Liver (tissue), 9 donors: Measurements from ENCODE around the gene RAB23. TPM values are rescaled to one million over a fixed set of nuclear protein-coding genes. Genes with fewer than 3 reads are reported as not detected.

Experiments
- DNase-seq: peaks from one replicate; pipeline ENCODE4 v3.0.0-alpha.2; 2017; ENCODE audit warnings: low spot score
- H3K27ac ChIP-seq, 2 donors: one replicate each; pipeline ENCODE4 v1.7.0; 2013; ENCODE audit warnings: inconsistent platforms in 2 of 2, low read length in 2 of 2, control low read depth in 1 of 2, low read depth in 1 of 2, mild to moderate bottlenecking in 1 of 2
- H3K27me3 ChIP-seq, 4 donors: one replicate each; pipeline versions ENCODE4 v1.6.1 to v1.7.0; 2013; ENCODE audit warnings: low read length in 3 of 4, inconsistent platforms in 1 of 4, mild to moderate bottlenecking in 1 of 4, moderate library complexity in 1 of 4; ENCODE audit not compliant: control insufficient read depth in 4 of 4, insufficient read depth in 4 of 4
- H3K36me3 ChIP-seq, 4 donors: one replicate each; pipeline versions ENCODE4 v1.6.1 to v1.7.0; 2013; ENCODE audit warnings: low read length in 3 of 4, mild to moderate bottlenecking in 3 of 4, low read depth in 1 of 4, moderate library complexity in 1 of 4; ENCODE audit not compliant: control insufficient read depth in 4 of 4, insufficient read depth in 3 of 4
- H3K4me1 ChIP-seq, 4 donors: one replicate each; pipeline versions ENCODE4 v1.6.1 to v1.7.0; 2013; ENCODE audit warnings: low read length in 3 of 4, mild to moderate bottlenecking in 3 of 4, moderate library complexity in 1 of 4; ENCODE audit not compliant: control insufficient read depth in 4 of 4, insufficient read depth in 4 of 4
- H3K4me3 ChIP-seq, 3 donors: one replicate each; pipeline versions ENCODE4 v1.6.1 to v1.7.0; 2013; ENCODE audit warnings: low read length in 3 of 3, control low read depth in 1 of 3, low read depth in 1 of 3, mild to moderate bottlenecking in 1 of 3
- H3K9ac ChIP-seq, 2 donors: one replicate each; pipeline ENCODE4 v1.7.0; 2013; ENCODE audit warnings: low read length in 2 of 2, mild to moderate bottlenecking in 2 of 2, moderate library complexity in 2 of 2, control low read depth in 1 of 2, low read depth in 1 of 2
- H3K9me3 ChIP-seq, 4 donors: one replicate each; pipeline versions ENCODE4 v1.6.1 to v1.7.0; 2013; ENCODE audit warnings: low read length in 3 of 4; ENCODE audit not compliant: control insufficient read depth in 4 of 4
- ATF3 ChIP-seq: IDR thresholded peaks from 2 replicates; pipeline ENCODE4 v1.6.1; 2016; ENCODE audit warnings: antibody characterized with exemption
- CTCF ChIP-seq: fragments of 150-350 bp; IDR thresholded peaks from 2 replicates; pipeline ENCODE4 v1.5.1; 2017; ENCODE audit warnings: improper control_type of control experiment, low read depth, low read length; ENCODE audit not compliant: missing input control
- EGR1 ChIP-seq, 2 donors: IDR thresholded peaks; 2 replicates each; pipeline ENCODE4 v1.6.1; 2016 to 2018; ENCODE audit warnings: antibody characterized with exemption in 2 of 2, low read depth in 2 of 2
- FOXA1 ChIP-seq: IDR thresholded peaks from 2 replicates; pipeline ENCODE4 v1.6.1; 2016; ENCODE audit warnings: antibody characterized with exemption
- FOXA2 ChIP-seq: IDR thresholded peaks from 2 replicates; pipeline ENCODE4 v1.6.1; 2016; ENCODE audit warnings: antibody characterized with exemption
- GABPA ChIP-seq, 2 donors: IDR thresholded peaks in 1 of 2; conservative IDR thresholded peaks in 1 of 2; 2 replicates each; pipeline ENCODE4 v1.6.1; 2016; ENCODE audit warnings: antibody characterized with exemption in 2 of 2, mild to moderate bottlenecking in 1 of 2, moderate library complexity in 1 of 2
- HNF4A ChIP-seq, 2 donors: conservative IDR thresholded peaks; 2 replicates each; pipeline ENCODE4 v1.6.1; 2016; ENCODE audit warnings: antibody characterized with exemption in 2 of 2, mild to moderate bottlenecking in 2 of 2
- HNF4G ChIP-seq: IDR thresholded peaks from 2 replicates; pipeline ENCODE4 v1.6.1; 2016; ENCODE audit warnings: antibody characterized with exemption
- JUND ChIP-seq, 2 donors: IDR thresholded peaks; 2 replicates each; pipeline ENCODE4 v1.6.1; 2016; ENCODE audit warnings: antibody characterized with exemption in 2 of 2
- NR2F2 ChIP-seq: IDR thresholded peaks from 2 replicates; pipeline ENCODE4 v1.6.1; 2016; ENCODE audit warnings: antibody characterized with exemption
- RAD21 ChIP-seq, 2 donors: IDR thresholded peaks; 2 replicates each; pipeline ENCODE4 v1.6.1; 2016; ENCODE audit warnings: antibody characterized with exemption in 2 of 2, mild to moderate bottlenecking in 2 of 2
- REST ChIP-seq: IDR thresholded peaks from 2 replicates; pipeline ENCODE4 v1.6.1; 2016; ENCODE audit warnings: antibody characterized with exemption, mild to moderate bottlenecking
- RXRA ChIP-seq, 2 donors: IDR thresholded peaks; 2 replicates each; pipeline ENCODE4 v1.6.1; 2017 to 2018; ENCODE audit warnings: antibody characterized with exemption in 2 of 2, mild to moderate bottlenecking in 1 of 2
- SP1 ChIP-seq: IDR thresholded peaks from 2 replicates; pipeline ENCODE4 v1.6.1; 2018; ENCODE audit warnings: antibody characterized with exemption, mild to moderate bottlenecking
- TAF1 ChIP-seq: conservative IDR thresholded peaks from 2 replicates; pipeline ENCODE4 v1.6.1; 2016; ENCODE audit warnings: antibody characterized with exemption, mild to moderate bottlenecking
- YY1 ChIP-seq: IDR thresholded peaks from 2 replicates; pipeline ENCODE4 v1.6.1; 2016; ENCODE audit warnings: antibody characterized with exemption, mild to moderate bottlenecking
- ZBTB33 ChIP-seq: IDR thresholded peaks from 2 replicates; pipeline ENCODE4 v1.6.1; 2016; ENCODE audit warnings: antibody characterized with exemption
- WGBS: extraction: QIAGEN DNeasy Blood & Tissue Kit; methylation state at CpG from one replicate; pipeline ENCODE4 v1.1.7; 2013; 5-methylcytosine and 5-hydroxymethylcytosine counted together
- polyA plus RNA-seq, 2 donors: library from polyadenylated mRNA; stranded (reverse) in 1 of 2; unstranded in 1 of 2; fragments of 200-250 nt in 1 of 2; fragments of >200 nt in 1 of 2; fragmentation: Nextera tagmentation in 1 of 2; extraction: Ambion mirVana in 1 of 2; gene quantifications; one replicate each; pipeline versions ENCODE4 v1.2.1 to v1.2.3, GENCODE V29; 2013 to 2015
- total RNA-seq, 2 donors: library from RNA; depleted of rRNA; stranded (reverse); fragments of >200 nt; gene quantifications; one replicate each; pipeline ENCODE4 v1.2.3, GENCODE V29; 2014
- TF ChIP-seq, protein P1 (sequence below): IDR thresholded peaks from 2 replicates; pipeline ENCODE4 v1.6.1; 2016; ENCODE audit warnings: antibody characterized with exemption
- donor health status: healthy.
- donor health status: healthy.
- donor health status: healthy.
- donor health status: healthy.
- donor health status: healthy.

Gene RAB23
- total and polyA plus RNA-seq, 4 donors, result 0.60 to 4.3 (median 2.4) TPM

- no peak for TF ChIP-seq YY1
Observed at GRCh38 chr6:57262488-57262887, 40.4 kb upstream of the RAB23 start (continued).

DNA sequence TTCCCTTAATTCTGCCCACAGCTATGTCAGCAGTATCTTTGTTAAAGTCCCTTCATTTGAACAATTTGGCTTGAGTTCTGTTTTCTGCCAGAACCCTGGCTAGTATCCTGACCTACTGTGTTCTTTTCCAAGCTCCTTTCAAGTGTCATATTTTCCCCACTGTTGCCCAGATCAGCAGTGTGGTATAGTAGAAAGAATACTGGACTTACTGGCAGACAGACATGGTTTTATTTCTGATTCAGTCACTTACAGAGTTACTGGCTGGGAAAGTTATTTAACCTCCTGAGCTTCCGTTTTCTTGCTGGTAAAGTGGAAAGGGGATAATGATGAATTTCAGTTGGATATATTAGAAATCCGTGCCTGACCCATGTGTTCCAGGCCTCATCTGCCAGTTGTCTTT is 39.8 kb upstream of the RAB23 start:
- Histone ChIP-seq H3K27me3 (no peaks in the 10 kb centered on the region), H3K4me3 (no peak overlapping the region), H3K36me3 (no peaks in the 10 kb centered on the region), H3K4me1 (no peaks in the 10 kb centered on the region), H3K9ac (no peak overlapping the region), H3K27ac (no peak overlapping the region), H3K9me3 (no peaks in the 10 kb centered on the region)
- WGBS, result 81% methylated on average over 2 of the region's 2 CpGs
- no peak for TF ChIP-seq EGR1 (IDR thresholded peaks at IDR 0.05; ENCODE audit: low read depth in 2 of 2)
- no peak for TF ChIP-seq YY1
- TF ChIP-seq RAD21 (IDR thresholded peaks at IDR 0.05), result no peak
- TF ChIP-seq, protein P1, sequence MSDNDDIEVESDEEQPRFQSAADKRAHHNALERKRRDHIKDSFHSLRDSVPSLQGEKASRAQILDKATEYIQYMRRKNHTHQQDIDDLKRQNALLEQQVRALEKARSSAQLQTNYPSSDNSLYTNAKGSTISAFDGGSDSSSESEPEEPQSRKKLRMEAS, result no peak
- no peak for TF ChIP-seq CTCF
- no peak for TF ChIP-seq GABPA (IDR thresholded peaks at IDR 0.05 in 1 of 2, conservative IDR thresholded peaks at IDR 0.05 in 1 of 2)
- no peak for TF ChIP-seq ZBTB33
- no peak for TF ChIP-seq HNF4G
- TF ChIP-seq FOXA2, result no peak
- TF ChIP-seq FOXA1, result no peak
- TF ChIP-seq SP1, result no peak
- TF ChIP-seq HNF4A (conservative IDR thresholded peaks at IDR 0.05), result no peak
- TF ChIP-seq RXRA (IDR thresholded peaks at IDR 0.05), result no peak
- no peak for TF ChIP-seq NR2F2
- TF ChIP-seq JUND (IDR thresholded peaks at IDR 0.05), result no peak
- no peak for TF ChIP-seq TAF1
- TF ChIP-seq ATF3, result no peak
- TF ChIP-seq REST, result no peak
- no peak for DNase-seq
